Measurements from ENCODE around the gene DYNLL1.
"Not testable (repeated sequence)": the region's sequence is repeated elsewhere in the genome, so short reads cannot be mapped to it uniquely, and the experiment has no call there.

The DYNLL1 gene

DNA sequence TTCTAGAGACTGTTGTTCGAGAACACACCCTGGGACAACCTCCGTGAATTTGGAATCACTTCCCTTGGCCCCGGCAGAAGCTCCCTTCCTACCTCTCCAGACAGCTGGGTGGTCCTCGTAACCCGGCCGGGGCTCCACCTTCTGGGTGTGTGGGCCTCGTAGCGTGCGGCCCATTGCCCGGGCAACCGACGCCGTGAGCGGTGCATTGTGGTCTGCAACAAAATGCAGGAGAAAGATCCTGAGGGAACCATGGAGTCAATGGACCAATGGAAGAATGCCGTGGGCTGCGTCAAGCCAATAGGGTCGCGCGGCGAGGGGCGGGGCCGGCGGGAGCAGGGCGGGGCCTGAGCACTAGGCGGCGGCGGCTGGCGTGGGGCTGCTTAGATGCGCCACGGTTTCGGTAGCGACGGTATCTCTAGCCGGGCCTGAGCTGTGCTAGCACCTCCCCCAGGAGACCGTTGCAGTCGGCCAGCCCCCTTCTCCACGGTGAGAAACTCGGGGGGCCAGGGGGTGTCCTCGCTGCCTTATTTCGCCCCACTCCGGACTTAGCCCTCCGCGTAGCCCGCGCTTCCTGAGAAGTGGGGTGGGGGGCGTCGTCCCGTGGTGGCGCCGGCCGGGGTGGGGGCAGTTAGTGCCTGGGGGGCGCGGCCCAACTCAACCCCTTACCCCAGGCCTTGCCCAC is at the start of gene DYNLL1:
DYNLL1 (plus strand) TSS at position 383 of the 682 bp plus-strand sequence. CDS start 309 bp downstream, outside the sequence.
- peak; percentile 98 to 99 (median 99) for DNase-seq

DNA sequence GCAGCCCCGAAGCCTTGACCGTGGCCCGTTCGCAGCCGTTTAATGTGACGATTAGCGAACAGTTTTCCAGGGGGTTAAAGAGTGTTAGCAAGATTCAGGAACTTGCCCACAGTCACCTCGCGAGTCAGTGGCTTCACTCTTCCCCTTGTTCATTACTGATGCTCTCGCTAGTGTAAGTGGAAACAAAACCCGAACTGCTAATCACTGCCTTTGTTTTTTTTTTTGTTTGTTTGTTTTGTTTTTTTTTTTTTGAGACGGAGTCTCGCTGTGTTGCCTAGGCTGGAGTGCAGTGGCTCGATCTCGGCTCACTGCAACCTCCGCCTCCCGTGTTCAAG is 49.1 kb upstream of the DYNLL1 start:
- not testable (repeated sequence) for DNase-seq

DNA sequence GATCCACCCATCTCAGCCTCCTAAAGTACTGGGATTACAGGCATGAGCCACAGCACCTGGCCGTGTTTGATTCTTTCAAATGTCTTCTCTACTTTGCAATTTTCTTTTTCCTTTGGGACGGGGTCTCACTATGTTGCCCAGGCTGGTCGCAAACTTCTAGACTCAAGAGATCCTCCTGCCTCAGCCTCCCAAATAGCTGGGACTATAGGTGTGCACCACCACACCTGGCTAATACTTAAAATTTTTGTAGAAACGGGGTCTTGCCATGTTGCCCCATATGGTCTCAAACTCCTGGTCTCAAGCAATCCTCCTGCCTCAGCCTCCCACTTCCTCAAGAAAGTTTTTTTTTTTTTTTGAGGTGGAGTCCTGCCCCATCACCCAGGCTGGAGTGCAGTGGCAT is 47.9 kb upstream of the DYNLL1 start:
- DNase-seq, result no peak

DNA sequence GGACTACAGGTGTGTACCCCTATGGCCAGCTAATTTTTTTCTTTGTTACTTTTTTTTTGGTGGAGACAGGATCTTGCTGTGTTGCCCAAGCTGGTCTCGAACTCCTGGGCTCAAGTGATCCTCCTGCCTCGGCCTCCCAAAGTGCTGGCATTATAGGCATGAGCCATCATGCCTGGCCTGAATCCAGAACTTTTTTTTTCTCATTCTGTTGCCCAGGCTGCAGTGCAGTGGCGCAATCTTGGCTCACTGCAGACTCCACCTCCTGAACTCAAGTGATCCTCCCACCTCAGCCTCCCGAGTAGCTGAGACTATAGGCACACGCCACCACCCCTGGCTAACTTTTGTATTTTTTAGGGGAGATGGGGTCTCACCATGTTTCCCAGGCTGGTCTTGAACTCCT is 43.4 kb upstream of the DYNLL1 start:
- not testable (repeated sequence) for DNase-seq

DNA sequence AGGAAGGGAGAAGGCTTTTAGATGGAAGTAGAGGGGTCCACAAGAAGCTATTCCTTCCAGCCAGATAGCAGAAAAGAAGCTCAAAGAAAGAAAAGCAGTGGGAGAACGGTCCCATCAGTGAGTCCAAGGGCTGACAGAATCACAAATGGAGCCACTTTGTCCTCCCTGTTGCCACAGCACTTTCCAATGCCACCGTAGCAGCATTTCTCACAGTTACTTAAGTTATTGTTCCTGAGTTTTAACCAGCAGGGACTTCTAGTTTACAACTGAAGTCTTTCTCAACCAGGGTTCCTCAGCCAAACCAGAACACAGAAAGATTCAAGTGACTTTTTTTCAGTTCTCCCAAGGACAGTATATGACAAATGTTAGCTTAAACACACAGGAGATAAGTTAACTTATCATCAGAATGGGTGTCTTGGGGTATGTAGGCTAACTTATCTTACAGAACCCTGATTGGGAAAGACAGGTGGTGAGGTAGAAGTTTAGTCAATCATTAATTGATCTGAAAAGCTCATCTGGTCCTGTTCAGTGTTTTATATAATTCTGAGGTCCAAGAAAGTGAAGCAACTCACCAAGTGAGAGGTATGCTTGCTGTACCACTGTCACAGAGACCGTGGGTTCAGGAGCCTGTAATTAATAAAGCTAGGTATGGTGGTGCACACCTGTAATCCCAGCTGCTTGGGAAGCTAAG is 42.7 kb upstream of the DYNLL1 start:
- no peak for DNase-seq

DNA sequence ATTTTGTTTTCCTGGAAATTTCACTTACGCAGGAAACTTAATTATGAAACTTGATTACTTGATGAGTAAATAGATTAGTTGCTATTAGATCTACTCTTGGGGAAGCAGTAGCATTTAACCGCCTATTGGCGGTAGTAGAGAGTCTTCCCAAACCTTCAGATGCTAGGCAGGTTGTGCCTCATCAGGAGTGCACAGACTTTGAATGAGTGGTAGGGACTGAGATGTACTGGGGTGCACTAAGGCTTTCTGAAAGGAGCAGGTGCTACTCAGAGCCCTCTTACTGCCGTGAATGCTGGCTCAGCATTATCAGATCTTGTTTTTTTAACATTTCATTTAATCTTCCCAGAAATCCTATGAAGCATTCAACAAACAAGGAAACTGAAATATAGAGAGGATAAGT is 41.9 kb upstream of the DYNLL1 start:
- peak in 2 of 3 experiments; percentile 26 to 30 for DNase-seq

DNA sequence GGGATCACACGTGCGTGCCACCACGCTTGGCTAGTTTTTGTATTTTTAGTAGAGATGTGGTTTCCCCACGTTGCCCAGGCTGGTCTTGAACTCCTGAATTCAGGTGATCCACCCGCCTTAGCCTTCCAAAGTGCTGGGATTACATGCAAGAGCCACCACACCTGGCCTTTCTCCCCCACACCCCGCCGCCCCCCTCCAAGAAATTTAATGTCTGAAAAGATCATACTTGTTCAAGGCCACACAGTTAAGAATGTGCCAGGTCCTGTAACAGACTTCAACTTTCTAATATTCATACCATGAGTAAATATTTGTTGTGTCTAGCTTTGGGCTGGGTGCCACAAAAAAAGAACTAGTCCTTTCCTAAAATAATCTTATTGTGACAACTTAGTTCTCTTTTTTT is 40.6 kb upstream of the DYNLL1 start:
- DNase-seq, result no peak

DNA sequence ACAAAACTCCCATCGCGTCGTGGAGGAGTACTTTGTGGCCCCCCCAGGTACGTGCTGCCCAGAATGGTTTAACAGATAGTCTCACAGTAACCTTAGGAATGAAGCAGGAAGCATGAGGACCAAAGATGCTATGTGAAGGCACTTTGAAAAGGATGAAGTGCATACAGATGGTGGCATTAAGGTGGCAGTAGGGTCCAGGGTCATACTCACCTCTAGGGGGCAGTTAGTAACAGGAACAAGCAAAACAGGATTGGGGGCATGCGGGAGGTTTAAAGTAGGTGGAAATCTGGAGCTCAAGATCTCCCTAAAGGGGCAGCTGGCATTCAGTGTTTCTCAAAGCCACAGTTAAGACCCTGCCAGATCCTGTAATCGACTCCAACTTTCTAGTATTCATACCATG is 38.8 kb upstream of the DYNLL1 start:
- peak in 1 of 3 experiments; percentile 15 for DNase-seq

DNA sequence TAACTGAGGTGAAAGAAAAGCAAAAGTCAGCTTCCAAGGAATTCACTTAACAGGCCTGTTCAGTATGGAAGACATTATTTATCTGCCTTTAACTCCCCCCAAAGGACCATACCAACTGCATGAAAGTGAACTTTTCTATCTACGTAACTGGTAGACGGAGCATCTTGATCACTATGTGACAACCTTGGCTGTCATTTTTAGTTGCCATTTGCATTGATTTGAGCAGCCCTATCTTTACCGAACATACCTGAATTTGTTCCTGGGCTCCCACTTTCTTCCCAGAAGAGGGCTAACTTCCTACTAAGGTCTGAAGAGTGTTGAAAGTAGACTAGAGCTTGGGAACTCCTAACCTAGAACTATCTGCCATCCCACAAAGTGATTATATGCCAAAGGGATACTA is 35.8 kb upstream of the DYNLL1 start:
- DNase-seq, result no peak

DNA sequence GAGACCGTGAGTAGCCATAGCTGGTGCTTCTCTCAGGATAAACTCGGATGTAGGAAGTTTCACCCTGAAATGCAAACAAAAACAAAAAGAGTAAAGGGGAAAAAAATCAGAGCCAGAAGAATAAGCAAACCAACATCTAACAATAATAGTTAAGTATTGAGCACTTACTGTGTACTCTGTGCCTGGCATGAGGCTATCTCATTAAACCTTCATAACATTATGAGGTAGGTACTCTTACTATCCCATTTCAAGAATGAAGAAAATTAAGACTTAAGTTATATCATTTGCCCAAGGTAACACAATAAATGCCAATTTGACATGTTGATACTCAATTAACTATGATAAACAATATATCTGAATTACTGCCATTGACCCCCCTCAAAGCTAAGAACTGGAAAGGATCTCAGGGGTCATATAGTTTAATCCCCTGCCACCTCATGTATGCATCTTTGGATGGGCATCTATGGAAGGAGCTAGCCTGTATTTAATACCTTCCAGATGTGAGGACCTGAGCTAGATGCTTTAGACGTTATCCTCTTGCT is 33.7 kb upstream of the DYNLL1 start:
- no peak for DNase-seq

DNA sequence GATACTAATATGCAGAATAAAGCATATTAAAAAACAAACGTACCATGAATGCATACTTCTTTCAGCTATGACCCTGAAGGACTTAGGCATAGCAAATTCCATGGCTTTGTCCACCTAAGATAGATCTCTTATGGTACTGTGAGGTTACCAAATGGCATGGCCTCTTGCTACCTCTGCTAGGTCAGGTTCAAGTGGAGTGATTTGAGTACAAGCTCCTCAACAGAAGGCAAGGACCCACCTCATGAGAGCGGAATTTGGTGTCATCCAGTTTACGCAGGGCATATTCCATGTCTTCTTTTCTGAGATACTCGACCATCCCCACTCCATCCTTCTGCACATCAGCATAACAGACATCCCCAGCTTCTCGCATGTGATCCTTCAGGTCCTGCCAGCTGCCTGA is 32.2 kb upstream of the DYNLL1 start:
- DNase-seq, result no peak

DNA sequence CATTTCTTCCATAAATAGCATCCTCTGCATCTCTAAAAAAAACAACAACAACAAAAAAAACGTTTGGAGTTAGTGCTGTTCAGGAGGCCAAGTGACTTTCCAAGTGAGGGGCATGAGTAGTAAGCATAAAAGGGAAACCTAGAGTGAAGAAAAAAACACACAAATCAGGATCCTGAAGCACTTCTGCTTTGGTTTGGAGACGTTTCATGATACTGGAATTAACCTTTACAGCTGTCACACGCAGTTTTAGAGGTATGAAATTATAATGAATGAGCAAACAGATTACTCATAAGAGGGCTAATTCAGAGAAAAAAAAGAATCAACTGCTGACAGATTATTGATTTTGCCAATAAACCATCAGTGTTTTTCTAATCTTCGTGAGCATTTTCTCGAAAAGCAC is 30.2 kb upstream of the DYNLL1 start:
- DNase-seq, result no peak

DNA sequence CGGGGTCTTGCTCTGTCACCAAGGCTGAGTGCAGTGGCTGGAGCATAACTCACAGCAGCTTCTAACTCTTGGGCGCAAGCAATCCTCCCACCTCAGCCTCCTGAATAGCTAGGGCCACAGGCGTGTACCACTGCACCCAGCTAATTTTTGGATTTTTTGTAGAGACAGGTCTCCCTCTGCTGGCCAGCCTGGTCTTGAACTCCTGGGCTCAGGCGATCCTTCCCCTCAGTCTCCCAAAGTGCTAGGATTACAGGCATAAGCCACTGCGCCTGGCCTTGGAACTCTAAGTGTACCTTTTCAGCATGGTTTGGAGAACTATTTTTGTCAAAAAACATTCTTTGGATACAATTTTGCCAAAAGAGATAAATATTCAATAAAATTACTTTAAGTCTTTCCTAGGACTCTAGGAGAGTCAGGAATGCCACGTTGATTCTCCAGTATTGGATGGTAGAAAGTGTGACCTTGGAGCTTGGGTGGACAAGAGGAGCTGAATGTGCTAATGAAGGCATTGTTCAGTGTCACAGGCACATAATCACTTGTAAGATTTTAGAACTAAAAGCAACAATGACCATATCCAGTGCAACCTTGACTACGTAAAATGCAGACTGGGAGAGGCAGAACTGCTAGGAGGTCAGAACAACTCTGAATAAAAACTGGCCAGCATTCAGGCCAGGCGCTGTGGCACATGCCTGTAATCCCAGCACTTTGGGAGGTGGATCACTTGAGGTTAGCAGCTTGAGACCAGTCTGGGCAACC is 29.2 kb upstream of the DYNLL1 start:
- peak in 2 of 3 experiments; percentile 9 to 48 for DNase-seq

DNA sequence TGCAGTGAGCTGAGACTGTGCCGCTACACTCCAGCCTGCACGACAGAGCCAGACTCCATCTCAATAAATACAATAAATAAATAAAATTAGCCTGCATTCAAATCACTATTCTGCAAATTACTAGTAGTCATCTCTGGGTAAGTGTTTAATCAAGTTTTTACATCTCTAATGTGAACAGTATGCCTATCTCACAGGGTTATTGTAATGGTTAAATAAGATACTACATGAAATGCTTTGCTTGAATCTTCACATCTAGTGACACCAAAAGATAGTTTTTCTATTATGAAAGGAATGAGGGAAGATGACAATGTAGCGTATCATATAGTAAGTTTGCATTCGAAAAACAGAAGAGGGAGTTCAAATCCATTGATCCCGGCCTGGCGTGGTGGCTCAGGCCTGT is 28.5 kb upstream of the DYNLL1 start:
- no peak for DNase-seq

DNA sequence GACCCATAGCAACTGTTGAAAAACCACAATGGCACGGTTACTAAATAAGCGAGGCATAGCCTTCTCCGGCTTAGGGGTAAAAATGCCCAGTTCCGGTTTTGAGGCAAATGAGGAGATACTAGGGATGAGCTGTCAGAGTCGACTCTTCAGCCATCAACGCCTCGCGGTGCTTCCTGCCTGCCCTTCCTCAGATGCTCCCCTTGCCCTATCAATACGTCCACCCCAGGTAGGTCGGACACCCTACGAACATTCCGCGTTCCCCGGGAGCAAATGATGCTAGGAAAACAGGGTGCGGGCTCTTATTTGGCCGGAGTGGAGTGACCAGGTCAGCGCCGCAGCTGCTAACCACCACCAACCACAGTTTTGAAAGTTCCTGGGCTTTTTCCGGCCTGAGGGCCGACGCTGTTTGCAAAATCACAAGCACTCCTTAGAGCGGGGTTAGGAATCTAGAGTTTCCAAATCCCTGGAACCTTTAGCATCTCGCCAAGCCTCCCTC is 27.5 kb upstream of the DYNLL1 start:
- peak in 2 of 3 experiments; percentile 64 to 70 for DNase-seq

DNA sequence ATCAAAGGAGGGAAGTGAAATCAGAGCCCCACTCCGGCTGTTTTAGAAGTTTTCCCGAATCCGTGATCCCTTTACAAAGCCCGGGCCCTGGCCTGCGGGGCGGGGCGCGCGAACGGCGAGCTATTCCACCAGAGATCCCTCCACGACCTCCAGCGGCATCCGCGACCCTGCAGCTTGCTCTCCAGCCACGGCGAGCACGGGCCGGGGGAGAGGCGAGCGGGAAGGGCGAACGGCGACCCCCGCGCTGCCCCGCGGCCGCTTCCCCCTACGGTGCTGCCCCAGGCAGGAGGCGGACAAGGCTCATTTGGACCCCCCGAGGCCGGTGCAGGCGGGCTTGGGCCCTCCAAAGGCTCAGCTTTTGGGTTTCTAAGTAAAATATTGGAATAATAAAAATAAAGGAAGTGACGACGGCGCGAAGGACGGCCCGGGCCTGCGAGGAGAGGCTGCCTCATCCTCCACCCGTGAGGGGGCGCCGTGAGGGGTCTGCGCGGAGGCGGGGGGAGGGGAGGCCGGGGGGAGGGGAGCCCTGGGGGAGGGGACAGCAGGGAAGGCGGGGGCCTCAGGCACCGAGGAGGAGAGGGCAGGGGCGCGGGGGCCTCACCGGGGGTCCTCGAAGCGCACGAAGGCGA is 27.0 kb upstream of the DYNLL1 start:
- peak in 1 of 3 experiments; percentile 68 for DNase-seq

DNA sequence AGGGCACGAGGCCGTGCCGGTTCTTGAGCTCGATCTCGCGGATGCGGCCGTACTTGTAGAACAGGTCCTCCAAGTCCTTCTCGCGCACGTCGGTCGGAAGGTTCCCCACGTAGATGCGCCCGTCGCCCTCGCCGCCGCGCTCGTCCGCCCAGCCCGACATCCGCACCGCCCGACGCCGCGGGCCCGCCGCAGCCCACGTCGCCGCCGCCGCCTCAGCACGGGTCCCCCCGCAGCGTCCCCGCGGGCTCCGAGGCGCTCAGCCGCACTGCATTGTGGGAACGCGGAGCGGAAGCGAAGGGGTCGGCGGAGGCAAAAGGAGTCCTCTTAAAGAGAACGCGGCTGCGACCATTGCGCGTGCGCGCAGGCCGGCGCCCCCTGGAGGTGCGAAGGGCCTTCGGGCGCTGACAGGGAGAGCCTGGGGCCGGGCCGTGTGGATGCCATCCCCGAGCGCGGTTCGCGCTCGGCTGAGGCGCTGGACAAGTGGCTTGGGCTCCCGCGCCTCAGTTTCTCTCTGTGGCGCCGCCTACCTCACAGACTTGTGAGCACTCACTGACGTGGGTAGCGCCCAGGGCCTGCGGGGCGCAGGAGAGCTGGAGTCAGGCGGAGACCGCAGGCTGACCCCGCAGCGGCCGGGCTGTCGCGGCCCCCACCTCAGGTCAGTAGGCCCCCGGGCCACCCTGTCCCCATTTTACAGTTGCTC is 26.3 kb upstream of the DYNLL1 start, which contains the start of gene SRSF9:
SRSF9 (minus strand) TSS at position 299 of the 700 bp plus-strand sequence; CDS start at position 160, 139 bp downstream.
- peak; percentile 97 to 99 (median 98) for DNase-seq

DNA sequence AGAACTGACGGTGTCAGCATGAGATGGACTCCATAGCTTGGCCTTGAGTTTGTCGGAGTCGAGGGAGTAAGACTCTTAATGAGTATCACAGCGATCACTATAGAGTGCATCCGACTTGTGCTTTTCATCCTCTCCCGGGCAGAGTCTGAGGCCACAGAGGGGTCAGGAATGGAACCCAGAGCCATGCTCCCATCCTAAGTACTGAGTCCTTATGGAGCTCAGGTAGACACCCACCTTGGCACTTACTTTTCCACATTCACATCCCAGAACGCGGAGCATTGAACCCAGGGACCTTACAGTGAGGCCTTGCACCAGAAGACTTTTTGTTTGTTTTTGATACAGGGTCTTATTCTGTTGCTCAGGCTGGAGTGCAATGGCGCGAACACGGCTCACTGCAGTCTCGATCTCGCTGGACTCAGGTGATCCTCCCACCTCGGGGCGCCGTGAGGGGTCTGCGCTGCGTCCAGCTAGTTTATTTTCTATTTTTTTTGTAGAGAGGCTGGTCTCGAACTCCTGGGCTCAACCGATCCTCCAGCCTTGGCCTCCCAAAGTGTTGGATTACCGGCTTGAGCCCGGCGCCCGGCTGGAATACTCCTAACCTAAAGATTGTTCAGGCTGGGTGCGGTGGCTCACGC is 25.6 kb upstream of the DYNLL1 start:
- peak in 1 of 3 experiments; percentile 53 for DNase-seq

DNA sequence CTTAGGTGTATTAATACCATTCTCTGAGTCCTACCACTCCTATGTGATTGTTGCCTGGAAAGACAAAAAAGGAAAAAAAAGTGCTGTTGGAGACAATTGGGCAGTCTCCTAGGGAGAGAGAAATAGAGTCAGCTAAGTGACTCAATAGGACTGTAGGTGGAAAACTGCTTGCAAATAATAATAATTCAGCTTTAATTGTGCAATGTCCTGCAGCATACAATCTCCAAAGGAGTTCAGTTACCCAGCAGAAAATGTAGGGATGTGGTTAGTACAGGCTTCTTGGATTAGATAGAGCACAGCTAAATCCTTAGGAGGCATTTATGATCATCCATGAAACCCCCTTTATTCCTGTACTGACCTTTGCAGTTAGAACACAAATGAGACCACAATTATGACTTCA is 23.4 kb upstream of the DYNLL1 start:
- no peak for DNase-seq

DNA sequence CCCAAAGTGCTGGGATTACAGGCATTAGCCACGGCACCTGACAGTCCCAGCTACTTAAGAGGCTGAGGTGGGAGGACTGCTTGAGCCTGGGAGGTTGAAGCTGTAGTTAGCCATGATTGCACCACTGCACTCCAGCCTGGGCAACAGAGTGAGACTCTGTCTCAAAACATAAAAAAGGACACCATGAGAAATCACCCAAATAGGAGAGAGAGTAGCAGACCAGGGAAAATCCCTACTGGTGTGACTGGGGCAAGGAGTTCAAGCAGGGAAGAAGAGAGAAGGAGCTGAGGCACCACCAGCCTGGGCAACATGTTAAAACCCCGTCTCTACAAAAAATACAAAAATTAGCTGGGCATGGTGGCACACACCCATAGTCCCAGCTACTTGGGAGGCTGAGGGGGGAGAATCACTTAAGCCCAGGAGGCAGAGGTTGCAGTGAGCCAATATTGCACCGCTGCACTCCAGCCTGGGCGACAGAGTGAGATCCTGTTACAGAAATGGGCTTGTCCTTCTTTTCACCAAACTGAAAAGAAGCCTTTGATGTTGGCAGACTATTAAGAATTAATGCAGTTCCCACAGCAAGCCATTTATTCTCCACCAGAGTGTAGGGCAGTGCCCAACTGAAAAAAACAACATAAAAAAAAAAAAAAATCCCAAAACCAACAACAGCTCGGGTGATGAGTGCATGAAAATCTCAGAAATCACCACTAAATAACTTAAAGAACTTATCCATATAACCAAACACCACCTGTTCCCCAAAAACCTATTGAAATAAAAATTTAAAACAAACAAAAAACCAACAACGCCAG is 21.9 kb upstream of the DYNLL1 start:
- DNase-seq, result peak in 1 of 3 experiments; percentile 19

DNA sequence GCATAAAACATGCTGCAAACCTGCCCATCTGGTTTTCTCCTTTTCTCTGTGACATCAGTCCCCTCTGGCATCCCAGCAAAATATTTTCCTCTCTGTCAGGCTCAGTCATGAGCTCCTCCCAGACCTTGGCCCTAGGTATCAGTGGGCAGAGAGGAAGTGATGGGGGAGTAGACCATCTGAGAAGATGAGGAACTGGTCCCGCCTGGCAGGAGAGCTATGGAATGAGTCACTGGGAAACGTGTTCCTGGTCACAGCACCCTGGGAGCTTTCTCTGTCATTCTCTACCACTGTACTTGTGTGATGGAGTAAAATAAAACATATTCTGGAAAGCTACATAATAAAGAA is 21.3 kb upstream of the DYNLL1 start:
- DNase-seq, result peak in 2 of 3 experiments; percentile 27 to 43
